SU-DHL-6 (cell line): Measurements from ENCODE around the gene RPUSD2.

Source experiments
- H2AFZ ChIP-seq: fragments of 200-600 bp; sonication (generic); 2 replicates; pipeline ENCODE4 v1.6.1; 2014; ENCODE audit warnings: low read depth, mild to moderate bottlenecking, moderate library complexity, mixed read lengths, antibody characterized with exemption, low read length; ENCODE audit not compliant: severe bottlenecking
- H3F3A ChIP-seq: fragments of 200-600 bp; shearing (Covaris generic); 2 replicates; pipeline ENCODE4 v1.6.0; 2016; ENCODE audit warnings: antibody characterized with exemption, mild to moderate bottlenecking; ENCODE audit not compliant: insufficient read depth
- H3K27ac ChIP-seq: fragments of 200-600 bp; sonication (generic); 2 replicates; pipeline ENCODE4 v1.5.1; 2016; ENCODE audit warnings: low read depth, mild to moderate bottlenecking, low read length, moderate library complexity, mixed read lengths
- H3K27me3 ChIP-seq: fragments of 200-600 bp; sonication (generic), shearing (Covaris generic); 2 replicates; pipeline ENCODE4 v1.6.0; 2014; ENCODE audit warnings: mild to moderate bottlenecking, low read length
- H3K36me3 ChIP-seq: fragments of 200-600 bp; sonication (generic); 2 replicates; pipeline ENCODE4 v1.6.1; 2014; ENCODE audit warnings: mild to moderate bottlenecking, low read length, mixed read lengths
- H3K4me2 ChIP-seq: fragments of 300-600, 200-600 bp; shearing (Covaris generic), sonication (generic); 2 replicates; pipeline ENCODE4 v1.6.0; 2014; ENCODE audit warnings: low read length, low read depth, mild to moderate bottlenecking; ENCODE audit not compliant: poor library complexity, severe bottlenecking
- H3K4me3 ChIP-seq: fragments of 200-600 bp; sonication (generic); 2 replicates; pipeline ENCODE4 v1.5.1; 2014; ENCODE audit warnings: antibody characterized with exemption, low read length, mild to moderate bottlenecking, mixed read lengths; ENCODE audit not compliant: insufficient read depth, poor library complexity, severe bottlenecking
- H3K79me2 ChIP-seq: fragments of 200-600 bp; sonication (generic); 2 replicates; pipeline ENCODE4 v1.6.1; 2014; ENCODE audit warnings: mild to moderate bottlenecking, low read length, moderate library complexity; ENCODE audit not compliant: insufficient read depth
- H3K9ac ChIP-seq: fragments of 200-600 bp; sonication (generic); 2 replicates; pipeline ENCODE4 v1.7.0; 2014; ENCODE audit warnings: mild to moderate bottlenecking, low read length
- H3K9me2 ChIP-seq: fragments of 200-600 bp; sonication (generic); replicated peaks from 2 replicates; pipeline ENCODE4 v1.6.1; 2014; ENCODE audit warnings: low read length; ENCODE audit not compliant: insufficient read depth
- H3K9me3 ChIP-seq: fragments of 200-600 bp; sonication (generic); 2 replicates; pipeline ENCODE4 v1.6.1; 2014; ENCODE audit warnings: low read length, mixed read lengths; ENCODE audit not compliant: insufficient read depth
- H4K20me1 ChIP-seq: fragments of 200-600 bp; sonication (generic); 2 replicates; pipeline ENCODE4 v1.6.1; 2014; ENCODE audit warnings: low read depth, mild to moderate bottlenecking, antibody characterized with exemption, low read length, moderate library complexity, mixed read lengths
- EZH2phosphoT487 ChIP-seq: fragments of 200-600 bp; sonication (generic), shearing (Covaris generic); conservative IDR thresholded peaks from 2 replicates; pipeline ENCODE4 v1.6.1; 2018; ENCODE audit warnings: mild to moderate bottlenecking, antibody characterized with exemption, low read length, moderate library complexity, mixed read lengths
- TF ChIP-seq, protein P1 (sequence below): fragments of 200-600 bp; sonication (generic); IDR thresholded peaks from one replicate; pipeline ENCODE4 v1.5.1; 2017; ENCODE audit warnings: antibody characterized with exemption, mild to moderate bottlenecking, low read length, moderate library complexity; ENCODE audit not compliant: insufficient read depth, poor library complexity, severe bottlenecking

Gene RPUSD2

DNA sequence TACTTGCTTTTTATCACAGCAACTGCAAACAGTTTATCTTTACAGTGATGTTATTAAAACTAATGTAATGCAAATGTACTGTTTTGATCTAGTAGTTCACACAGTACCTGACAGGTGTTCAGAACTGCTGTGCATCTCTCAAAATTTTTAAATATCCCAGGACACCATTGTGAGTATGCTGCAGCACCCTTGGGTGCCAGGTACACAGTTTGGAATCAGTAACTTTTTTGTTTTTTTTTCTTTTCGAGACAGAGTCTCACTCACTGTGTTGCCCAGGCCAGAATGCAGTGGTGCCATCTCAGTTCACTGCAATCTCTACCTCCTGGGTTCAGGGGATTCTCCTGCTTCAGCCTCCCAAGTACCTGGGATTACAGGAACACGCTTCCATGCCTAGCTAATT lies 27.9 kb downstream of the RPUSD2 start:
- peaks cover 24% of the 10 kb centered on the region for H3F3A ChIP-seq
- H3K27ac ChIP-seq = peak overlapping the region; percentile 7; the same call in 1 of the 2 replicates
- H3K27me3 ChIP-seq = no peaks in the 10 kb centered on the region
- no peak for TF ChIP-seq EZH2phosphoT487
- TF ChIP-seq, protein P1, sequence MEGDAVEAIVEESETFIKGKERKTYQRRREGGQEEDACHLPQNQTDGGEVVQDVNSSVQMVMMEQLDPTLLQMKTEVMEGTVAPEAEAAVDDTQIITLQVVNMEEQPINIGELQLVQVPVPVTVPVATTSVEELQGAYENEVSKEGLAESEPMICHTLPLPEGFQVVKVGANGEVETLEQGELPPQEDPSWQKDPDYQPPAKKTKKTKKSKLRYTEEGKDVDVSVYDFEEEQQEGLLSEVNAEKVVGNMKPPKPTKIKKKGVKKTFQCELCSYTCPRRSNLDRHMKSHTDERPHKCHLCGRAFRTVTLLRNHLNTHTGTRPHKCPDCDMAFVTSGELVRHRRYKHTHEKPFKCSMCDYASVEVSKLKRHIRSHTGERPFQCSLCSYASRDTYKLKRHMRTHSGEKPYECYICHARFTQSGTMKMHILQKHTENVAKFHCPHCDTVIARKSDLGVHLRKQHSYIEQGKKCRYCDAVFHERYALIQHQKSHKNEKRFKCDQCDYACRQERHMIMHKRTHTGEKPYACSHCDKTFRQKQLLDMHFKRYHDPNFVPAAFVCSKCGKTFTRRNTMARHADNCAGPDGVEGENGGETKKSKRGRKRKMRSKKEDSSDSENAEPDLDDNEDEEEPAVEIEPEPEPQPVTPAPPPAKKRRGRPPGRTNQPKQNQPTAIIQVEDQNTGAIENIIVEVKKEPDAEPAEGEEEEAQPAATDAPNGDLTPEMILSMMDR = no peak
- H3K9me2 ChIP-seq = no peaks in the 10 kb centered on the region
- H3K9ac ChIP-seq = no peak overlapping the region; the same call in 1 of the 2 replicates
- no peaks in the 10 kb centered on the region for H4K20me1 ChIP-seq
- peaks cover 8% of the 10 kb centered on the region for H3K36me3 ChIP-seq
- H3K4me2 ChIP-seq = peak overlapping the region; percentile 100
- peaks cover 75% of the 10 kb centered on the region for H3K79me2 ChIP-seq
- H3K4me3 ChIP-seq = no peak overlapping the region
- H3K9me3 ChIP-seq = no peaks in the 10 kb centered on the region; the same call in 1 of the 2 replicates
- H2AFZ ChIP-seq = no peak overlapping the region

DNA sequence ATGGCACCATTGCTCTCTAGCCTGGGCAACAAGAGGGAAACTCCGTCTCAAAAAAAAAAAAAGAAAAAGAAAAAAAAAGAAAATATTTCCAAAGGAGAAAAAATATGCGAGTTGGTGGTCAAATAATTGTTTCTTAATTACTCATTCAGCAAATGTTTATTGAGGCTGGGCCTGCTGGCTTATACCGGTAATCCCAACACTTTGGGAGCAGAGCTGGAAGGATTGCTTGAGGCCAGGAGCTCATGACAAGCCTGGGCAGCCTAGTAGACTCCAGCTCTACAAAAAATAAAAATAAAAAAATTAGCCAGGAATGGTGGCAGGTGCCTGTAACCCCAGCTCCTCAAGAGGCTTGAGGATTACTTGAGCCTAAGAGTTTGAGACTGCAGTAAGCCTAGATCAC lies 29.0 kb downstream of the RPUSD2 start:
- Histone ChIP-seq H3F3A (peaks cover 15% of the 10 kb centered on the region), H3K27ac (no peak overlapping the region), H2AFZ (no peak overlapping the region), H3K9ac (no peak overlapping the region), H3K9me3 (no peaks in the 10 kb centered on the region; the same call in 1 of the 2 replicates), H3K9me2 (no peaks in the 10 kb centered on the region), H4K20me1 (no peaks in the 10 kb centered on the region), H3K36me3 (peaks cover 11% of the 10 kb centered on the region), H3K27me3 (no peaks in the 10 kb centered on the region), H3K4me3 (no peak overlapping the region), H3K4me2 (no peak overlapping the region), H3K79me2 (peaks cover 84% of the 10 kb centered on the region)
- TF ChIP-seq, protein P1 = no peak
- TF ChIP-seq EZH2phosphoT487 = no peak

DNA sequence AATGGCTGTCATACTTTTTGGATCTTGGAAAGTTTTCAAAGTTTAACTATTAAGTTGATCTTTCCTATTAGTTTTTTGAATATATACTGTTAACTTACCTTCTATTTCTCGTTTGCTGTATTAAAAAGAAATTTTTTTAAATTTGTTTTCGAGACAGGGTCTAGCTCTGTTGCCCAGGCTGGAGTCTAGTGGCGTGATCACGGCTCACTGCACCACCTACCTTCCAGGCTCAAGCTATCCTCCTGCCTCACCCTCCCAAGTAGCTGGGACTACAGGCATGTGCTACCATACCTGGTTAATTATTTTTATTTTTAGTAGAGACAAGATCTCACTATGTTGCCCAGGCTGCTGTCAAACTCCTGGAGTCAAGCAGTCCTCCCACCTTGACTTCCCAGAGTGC lies 29.6 kb downstream of the RPUSD2 start:
- H3K36me3 ChIP-seq = peaks cover 11% of the 10 kb centered on the region
- no peak overlapping the region for H2AFZ ChIP-seq
- H3K9me2 ChIP-seq = no peaks in the 10 kb centered on the region

More for the DNA sequence above, 29.6 kb downstream of the RPUSD2 start:
- Histone ChIP-seq H3K4me2 (no peak overlapping the region), H3K27ac (no peak overlapping the region), H3K9ac (no peak overlapping the region), H3K9me3 (no peaks in the 10 kb centered on the region; the same call in 1 of the 2 replicates), H3K4me3 (no peak overlapping the region), H3K27me3 (no peaks in the 10 kb centered on the region), H4K20me1 (no peaks in the 10 kb centered on the region), H3F3A (peaks cover 11% of the 10 kb centered on the region; the same call in 1 of the 2 replicates), H3K79me2 (peaks cover 90% of the 10 kb centered on the region)
- TF ChIP-seq, protein P1 = no peak
- no peak for TF ChIP-seq EZH2phosphoT487
